SK-N-SH (cell line): ENCODE results near the gene ADGRL3. TPM values are rescaled to one million over a fixed set of nuclear protein-coding genes. Genes with fewer than 3 reads are reported as not detected.

Experiments
- CTCF ChIA-PET: fragments of 300-600, 350-600 bp; formaldehyde crosslinking; extraction: SDS; loops from one replicate; lab custom pipeline; 2021; lab: Yijun Ruan, JAX
- POLR2A ChIA-PET: fragments of 350-600 bp; sonication (Branson Sonifier 250); formaldehyde crosslinking; extraction: SDS; loops from one replicate; lab custom pipeline; 2020; ENCODE audit warnings: antibody characterized with exemption, inconsistent platforms; lab: Yijun Ruan, JAX
- DNase-seq: peaks from one replicate; pipeline ENCODE4 v3.0.0; 2012
- H2AFZ ChIP-seq: fragments of 200-600 bp; sonication (generic); 2 replicates; pipeline ENCODE4 v1.8.1; 2016; ENCODE audit warnings: antibody characterized with exemption, mild to moderate bottlenecking, low read depth
- H3F3A ChIP-seq: fragments of 200-600 bp; sonication (generic); replicated peaks from 2 replicates; pipeline ENCODE3; 2016; ENCODE audit warnings: antibody characterized with exemption, mild to moderate bottlenecking; ENCODE audit not compliant: insufficient read depth
- H3K27ac ChIP-seq, 2 experiments: fragments of 200-500 bp in 1 of 2; fragments of 200-600 bp in 1 of 2; sonication (Bioruptor generic) in 1 of 2; sonication (generic), shearing (Covaris generic) in 1 of 2; 2 replicates each; pipeline versions ENCODE4 v1.5.1 to v1.6.1; 2014 to 2016; ENCODE audit warnings: low read depth in 2 of 2, inconsistent platforms in 1 of 2, low read length in 1 of 2, mild to moderate bottlenecking in 1 of 2, mixed read lengths in 1 of 2
- H3K27me3 ChIP-seq: fragments of 200-600 bp; sonication (generic), shearing (Covaris generic); 2 replicates; pipeline ENCODE4 v1.6.1; 2016; ENCODE audit warnings: mixed run types; ENCODE audit not compliant: insufficient read depth
- H3K36me3 ChIP-seq, 2 experiments: fragments of 200-500 bp in 1 of 2; fragments of 200-600 bp in 1 of 2; sonication (Bioruptor generic) in 1 of 2; sonication (generic) in 1 of 2; replicated peaks in 1 of 2; 2 replicates each; pipeline versions ENCODE3 to v1.5.1; 2014 to 2016; ENCODE audit warnings: low read length in 1 of 2, mild to moderate bottlenecking in 1 of 2; ENCODE audit not compliant: insufficient read depth in 2 of 2, control insufficient read depth in 1 of 2
- H3K4me1 ChIP-seq, 2 experiments: fragments of 200-500 bp in 1 of 2; fragments of 200-600 bp in 1 of 2; sonication (Bioruptor generic) in 1 of 2; sonication (generic), shearing (Covaris generic) in 1 of 2; 2 replicates each; pipeline versions ENCODE4 v1.5.1 to v1.6.1; 2014 to 2016; ENCODE audit warnings: low read depth in 1 of 2, low read length in 1 of 2, mixed run types in 1 of 2; ENCODE audit not compliant: insufficient read depth in 2 of 2, control insufficient read depth in 1 of 2
- H3K4me2 ChIP-seq: fragments of 200-600 bp; sonication (generic), shearing (Covaris generic); 2 replicates; pipeline ENCODE4 v1.6.1; 2017; ENCODE audit warnings: mixed run types
- H3K4me3 ChIP-seq, 2 experiments: fragments of 200-500 bp in 1 of 2; fragments of 200-600 bp in 1 of 2; sonication (Bioruptor generic) in 1 of 2; sonication (generic), shearing (Covaris generic) in 1 of 2; 2 replicates each; pipeline versions ENCODE4 v1.5.1 to v1.8.1; 2014 to 2016; ENCODE audit warnings: low read depth in 2 of 2, inconsistent platforms in 1 of 2, low read length in 1 of 2, mild to moderate bottlenecking in 1 of 2, mixed read lengths in 1 of 2, moderate library complexity in 1 of 2
- H3K79me2 ChIP-seq: fragments of 200-600 bp; sonication (generic); 2 replicates; pipeline ENCODE4 v1.8.1; 2017; ENCODE audit warnings: mild to moderate bottlenecking; ENCODE audit not compliant: insufficient read depth
- H3K9ac ChIP-seq: fragments of 200-600 bp; sonication (generic); 2 replicates; pipeline ENCODE4 v1.6.1; 2017; ENCODE audit warnings: mixed run types
- H3K9me2 ChIP-seq: fragments of 200-600 bp; sonication (generic); 2 replicates; pipeline ENCODE4 v1.6.1; 2017; ENCODE audit warnings: mixed run types
- H3K9me3 ChIP-seq: fragments of 200-600 bp; sonication (generic); 2 replicates; pipeline ENCODE4 v1.6.1; 2017; ENCODE audit warnings: mixed run types, mild to moderate bottlenecking, moderate library complexity
- H4K20me1 ChIP-seq: fragments of 200-600 bp; sonication (generic); 2 replicates; pipeline ENCODE4 v1.6.1; 2017; ENCODE audit warnings: mild to moderate bottlenecking, mixed run types; ENCODE audit not compliant: insufficient read depth
- EP300 ChIP-seq, 2 experiments: IDR thresholded peaks; 2 replicates each; pipeline versions ENCODE4 v1.4.0 to v1.6.1; 2012; ENCODE audit warnings: borderline replicate concordance in 1 of 2, low read depth in 1 of 2, low read length in 1 of 2
- FOSL2 ChIP-seq: IDR thresholded peaks from 2 replicates; pipeline ENCODE4 v1.4.0; 2012; ENCODE audit warnings: low read depth, mild to moderate bottlenecking, moderate library complexity, borderline replicate concordance
- FOXJ3 ChIP-seq: sonication (generic); formaldehyde crosslinking; IDR thresholded peaks from 2 replicates; pipeline ENCODE4 v1.5.1; 2020; ENCODE audit warnings: mild to moderate bottlenecking, missing genetic modification reagents
- FOXM1 ChIP-seq: IDR thresholded peaks from 2 replicates; pipeline ENCODE4 v1.4.0; 2012; ENCODE audit warnings: low read depth, mild to moderate bottlenecking
- JUND ChIP-seq: IDR thresholded peaks from 2 replicates; pipeline ENCODE4 v1.4.0; 2012
- MEF2A ChIP-seq: IDR thresholded peaks from 2 replicates; pipeline ENCODE4 v1.4.0; 2012; ENCODE audit warnings: low read depth, borderline replicate concordance
- NRF1 ChIP-seq: IDR thresholded peaks from 2 replicates; pipeline ENCODE4 v1.6.1; 2012; ENCODE audit warnings: low read depth, mild to moderate bottlenecking, low read length
- RAD21 ChIP-seq: IDR thresholded peaks from 2 replicates; pipeline ENCODE4 v1.6.1; 2012; ENCODE audit warnings: mild to moderate bottlenecking, low read length
- RCOR1 ChIP-seq: fragments of 150-350 bp; IDR thresholded peaks from 2 replicates; pipeline ENCODE4 v1.6.1; 2017; ENCODE audit warnings: antibody characterized with exemption, low read length
- TEAD4 ChIP-seq: IDR thresholded peaks from 2 replicates; pipeline ENCODE4 v1.4.0; 2012; ENCODE audit warnings: mild to moderate bottlenecking, borderline replicate concordance; ENCODE audit not compliant: insufficient read depth
- WGBS: methylation state at CpG from one replicate; pipeline ENCODE4 v1.1.6; 2017; ENCODE audit warnings: low lambda C conversion rate; 5-methylcytosine and 5-hydroxymethylcytosine counted together
- polyA plus RNA-seq, 3 experiments: library from polyadenylated mRNA; depleted of rRNA; stranded (reverse); fragments of >200 nt; gene quantifications; 2 replicates each; pipeline ENCODE4 v1.2.3, GENCODE V29; 2012
- TF ChIP-seq, protein P1 (sequence below): IDR thresholded peaks from 2 replicates; pipeline ENCODE4; 2012
- TF ChIP-seq, protein P2 (sequence below): IDR thresholded peaks from 2 replicates; pipeline ENCODE4 v1.4.0; 2012; ENCODE audit warnings: low read depth
- TF ChIP-seq, protein P3 (sequence below): fragments of 200-600 bp; sonication (generic); IDR thresholded peaks from 2 replicates; pipeline ENCODE4 v1.6.1; 2017; ENCODE audit warnings: antibody characterized with exemption, mild to moderate bottlenecking, moderate library complexity
- TF ChIP-seq, protein P4 (sequence below): IDR thresholded peaks from 2 replicates; pipeline ENCODE4 v1.4.0; 2012; ENCODE audit warnings: low read depth, borderline replicate concordance
- TF ChIP-seq, protein P5 (sequence below): fragments of 150-350 bp; IDR thresholded peaks from 2 replicates; pipeline ENCODE4 v1.6.1; 2017; ENCODE audit warnings: antibody characterized with exemption, low read length, low read depth, borderline replicate concordance
- TF ChIP-seq, protein P6 (sequence below): fragments of 150-350 bp; IDR thresholded peaks from 2 replicates; pipeline ENCODE4 v1.6.1; 2016; ENCODE audit warnings: mild to moderate bottlenecking, low read depth, low read length

Gene ADGRL3
- polyA plus RNA-seq, 1 of the 3 experiments (the other 2 are of a cell fraction): 0.03 TPM

DNA sequence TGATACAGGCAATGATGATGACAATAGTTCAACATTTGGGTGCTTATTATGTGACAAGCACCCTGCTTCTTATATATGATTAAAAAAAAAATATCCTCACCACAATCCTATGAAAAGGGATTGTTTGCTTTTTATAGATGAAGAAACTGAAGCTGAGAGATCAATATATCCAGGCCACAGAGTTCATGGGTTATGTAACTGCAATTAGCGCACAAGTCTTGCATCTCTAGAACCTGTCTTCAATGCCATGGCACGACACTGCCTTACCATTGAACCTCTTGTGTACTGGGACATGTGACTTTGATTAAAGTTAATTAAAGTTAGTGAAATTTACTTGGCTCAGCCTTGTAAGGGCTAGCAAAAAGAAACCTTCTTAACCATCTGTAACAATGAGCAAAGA lies 599.7 kb downstream of the ADGRL3 start:
- H3K27ac ChIP-seq: no peak overlapping the region
- H2AFZ ChIP-seq: no peak overlapping the region
- TF ChIP-seq, protein P1, sequence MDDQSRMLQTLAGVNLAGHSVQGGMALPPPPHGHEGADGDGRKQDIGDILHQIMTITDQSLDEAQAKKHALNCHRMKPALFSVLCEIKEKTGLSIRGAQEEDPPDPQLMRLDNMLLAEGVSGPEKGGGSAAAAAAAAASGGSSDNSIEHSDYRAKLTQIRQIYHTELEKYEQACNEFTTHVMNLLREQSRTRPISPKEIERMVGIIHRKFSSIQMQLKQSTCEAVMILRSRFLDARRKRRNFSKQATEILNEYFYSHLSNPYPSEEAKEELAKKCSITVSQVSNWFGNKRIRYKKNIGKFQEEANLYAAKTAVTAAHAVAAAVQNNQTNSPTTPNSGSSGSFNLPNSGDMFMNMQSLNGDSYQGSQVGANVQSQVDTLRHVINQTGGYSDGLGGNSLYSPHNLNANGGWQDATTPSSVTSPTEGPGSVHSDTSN: no peak
- TF ChIP-seq JUND: no peak
- no peak for TF ChIP-seq RCOR1
- no peak for TF ChIP-seq FOXJ3 (CRISPR knock-in tag)
- TF ChIP-seq, protein P2, sequence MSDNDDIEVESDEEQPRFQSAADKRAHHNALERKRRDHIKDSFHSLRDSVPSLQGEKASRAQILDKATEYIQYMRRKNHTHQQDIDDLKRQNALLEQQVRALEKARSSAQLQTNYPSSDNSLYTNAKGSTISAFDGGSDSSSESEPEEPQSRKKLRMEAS: no peak
- TF ChIP-seq, protein P3, sequence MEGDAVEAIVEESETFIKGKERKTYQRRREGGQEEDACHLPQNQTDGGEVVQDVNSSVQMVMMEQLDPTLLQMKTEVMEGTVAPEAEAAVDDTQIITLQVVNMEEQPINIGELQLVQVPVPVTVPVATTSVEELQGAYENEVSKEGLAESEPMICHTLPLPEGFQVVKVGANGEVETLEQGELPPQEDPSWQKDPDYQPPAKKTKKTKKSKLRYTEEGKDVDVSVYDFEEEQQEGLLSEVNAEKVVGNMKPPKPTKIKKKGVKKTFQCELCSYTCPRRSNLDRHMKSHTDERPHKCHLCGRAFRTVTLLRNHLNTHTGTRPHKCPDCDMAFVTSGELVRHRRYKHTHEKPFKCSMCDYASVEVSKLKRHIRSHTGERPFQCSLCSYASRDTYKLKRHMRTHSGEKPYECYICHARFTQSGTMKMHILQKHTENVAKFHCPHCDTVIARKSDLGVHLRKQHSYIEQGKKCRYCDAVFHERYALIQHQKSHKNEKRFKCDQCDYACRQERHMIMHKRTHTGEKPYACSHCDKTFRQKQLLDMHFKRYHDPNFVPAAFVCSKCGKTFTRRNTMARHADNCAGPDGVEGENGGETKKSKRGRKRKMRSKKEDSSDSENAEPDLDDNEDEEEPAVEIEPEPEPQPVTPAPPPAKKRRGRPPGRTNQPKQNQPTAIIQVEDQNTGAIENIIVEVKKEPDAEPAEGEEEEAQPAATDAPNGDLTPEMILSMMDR: no peak
- no peak for TF ChIP-seq RAD21
- TF ChIP-seq, protein P4, sequence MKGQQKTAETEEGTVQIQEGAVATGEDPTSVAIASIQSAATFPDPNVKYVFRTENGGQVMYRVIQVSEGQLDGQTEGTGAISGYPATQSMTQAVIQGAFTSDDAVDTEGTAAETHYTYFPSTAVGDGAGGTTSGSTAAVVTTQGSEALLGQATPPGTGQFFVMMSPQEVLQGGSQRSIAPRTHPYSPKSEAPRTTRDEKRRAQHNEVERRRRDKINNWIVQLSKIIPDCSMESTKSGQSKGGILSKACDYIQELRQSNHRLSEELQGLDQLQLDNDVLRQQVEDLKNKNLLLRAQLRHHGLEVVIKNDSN: no peak
- no peak for TF ChIP-seq EP300 (IDR thresholded peaks at IDR 0.05; ENCODE audit: borderline replicate concordance in 1 of 2, low read depth in 1 of 2, low read length in 1 of 2)
- no peak for TF ChIP-seq FOXM1
- no peaks in the 10 kb centered on the region for H3K4me1 ChIP-seq
- no peaks in the 10 kb centered on the region for H3F3A ChIP-seq
- POLR2A ChIA-PET: no interaction called here
- H3K9ac ChIP-seq: no peak overlapping the region
- no peaks in the 10 kb centered on the region for H3K79me2 ChIP-seq
- CTCF ChIA-PET: interaction anchor here (1.7 kb wide), 1 partner anchor 10 kb away, joined by 6 read pairs; no protein-coding TSS in a partner anchor
- H3K36me3 ChIP-seq: no peaks in the 10 kb centered on the region
- DNase-seq: no peak
- H3K9me3 ChIP-seq: no peaks in the 10 kb centered on the region
- no peaks in the 10 kb centered on the region for H3K9me2 ChIP-seq
- WGBS: 2% methylated on average over 2 of the region's 2 CpGs
- no peak overlapping the region for H3K4me3 ChIP-seq
- H4K20me1 ChIP-seq: no peaks in the 10 kb centered on the region
- no peak overlapping the region for H3K4me2 ChIP-seq
- no peaks in the 10 kb centered on the region for H3K27me3 ChIP-seq

DNA sequence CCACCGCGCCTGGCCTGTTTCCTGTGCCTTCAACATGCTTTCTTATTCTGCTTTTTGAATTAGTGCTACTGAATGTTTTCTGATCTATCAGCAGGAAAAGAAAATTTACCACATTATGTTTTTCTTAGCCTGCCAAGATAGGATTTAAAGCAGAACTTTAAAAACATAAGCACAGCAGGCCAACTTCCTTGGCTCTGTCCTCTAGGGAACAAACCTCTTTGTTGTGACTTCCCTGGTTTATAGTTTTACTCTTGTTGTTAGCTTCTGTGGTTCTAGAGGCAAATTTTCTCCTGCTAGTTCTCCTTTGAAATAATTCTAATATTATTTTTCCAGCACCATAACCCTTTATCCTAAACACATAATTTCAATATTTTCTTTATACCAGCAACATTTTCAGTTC lies 605.1 kb downstream of the ADGRL3 start:
- H3K27me3 ChIP-seq: no peaks in the 10 kb centered on the region
- no peak for DNase-seq
- TF ChIP-seq RCOR1 (no peak), RAD21 (no peak), FOXM1 (no peak), TEAD4 (no peak), JUND (no peak), FOSL2 (no peak), MEF2A (no peak), NRF1 (no peak)
- TF ChIP-seq, protein P5, sequence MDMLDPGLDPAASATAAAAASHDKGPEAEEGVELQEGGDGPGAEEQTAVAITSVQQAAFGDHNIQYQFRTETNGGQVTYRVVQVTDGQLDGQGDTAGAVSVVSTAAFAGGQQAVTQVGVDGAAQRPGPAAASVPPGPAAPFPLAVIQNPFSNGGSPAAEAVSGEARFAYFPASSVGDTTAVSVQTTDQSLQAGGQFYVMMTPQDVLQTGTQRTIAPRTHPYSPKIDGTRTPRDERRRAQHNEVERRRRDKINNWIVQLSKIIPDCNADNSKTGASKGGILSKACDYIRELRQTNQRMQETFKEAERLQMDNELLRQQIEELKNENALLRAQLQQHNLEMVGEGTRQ: no peak
- TF ChIP-seq, protein P3: no peak
- TF ChIP-seq, protein P6, sequence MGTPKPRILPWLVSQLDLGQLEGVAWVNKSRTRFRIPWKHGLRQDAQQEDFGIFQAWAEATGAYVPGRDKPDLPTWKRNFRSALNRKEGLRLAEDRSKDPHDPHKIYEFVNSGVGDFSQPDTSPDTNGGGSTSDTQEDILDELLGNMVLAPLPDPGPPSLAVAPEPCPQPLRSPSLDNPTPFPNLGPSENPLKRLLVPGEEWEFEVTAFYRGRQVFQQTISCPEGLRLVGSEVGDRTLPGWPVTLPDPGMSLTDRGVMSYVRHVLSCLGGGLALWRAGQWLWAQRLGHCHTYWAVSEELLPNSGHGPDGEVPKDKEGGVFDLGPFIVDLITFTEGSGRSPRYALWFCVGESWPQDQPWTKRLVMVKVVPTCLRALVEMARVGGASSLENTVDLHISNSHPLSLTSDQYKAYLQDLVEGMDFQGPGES: no peak
- TF ChIP-seq, all 33 proteins: peak for 0
- WGBS: 94% methylated on average over 2 of the region's 2 CpGs
- H3K27ac ChIP-seq: no peak overlapping the region
- POLR2A ChIA-PET: no interaction called here
- no peak overlapping the region for H3K9ac ChIP-seq
- H3K79me2 ChIP-seq: no peaks in the 10 kb centered on the region
- H3K4me3 ChIP-seq: no peak overlapping the region
- H3F3A ChIP-seq: no peaks in the 10 kb centered on the region
- CTCF ChIA-PET: no interaction called here
- no peak overlapping the region for H2AFZ ChIP-seq
- no peaks in the 10 kb centered on the region for H3K9me3 ChIP-seq
- no peaks in the 10 kb centered on the region for H4K20me1 ChIP-seq
- no peak overlapping the region for H3K4me2 ChIP-seq
- H3K36me3 ChIP-seq: no peaks in the 10 kb centered on the region
- no peaks in the 10 kb centered on the region for H3K4me1 ChIP-seq
- H3K9me2 ChIP-seq: no peaks in the 10 kb centered on the region
